Omental fat pad (tissue), 4 donors: Measurements from ENCODE around the gene NBAS. TPM values are rescaled to one million over a fixed set of nuclear protein-coding genes. Genes with fewer than 3 reads are reported as not detected.

ENCODE experiments used
- ATAC-seq: fragments of 150-250 bp; one replicate; pipeline ENCODE4 v1.9.1; 2016; ENCODE audit warnings: mild to moderate bottlenecking, moderate library complexity; ENCODE audit not compliant: low FRiP score
- DNase-seq: peaks from one replicate; pipeline ENCODE4 v3.0.0-alpha.2; 2019; ENCODE audit warnings: low spot score
- CTCF ChIP-seq, 3 donors: fragments of 450-650 bp; IDR thresholded peaks; one replicate each; pipeline ENCODE4 v1.5.1; 2016 to 2017; ENCODE audit warnings: antibody characterized with exemption in 3 of 3, mild to moderate bottlenecking in 3 of 3, moderate library complexity in 2 of 3
- total RNA-seq, 4 donors: library from RNA; depleted of rRNA; stranded (reverse); fragments of >200 nt; gene quantifications; one replicate each; pipeline ENCODE4 v1.1.0, GENCODE V29; 2016

The NBAS gene
- total RNA-seq, 4 donors from 2014 or later, result 29.4 to 57.7 (median 38.2) TPM

- no peak for ATAC-seq
- TF ChIP-seq CTCF (IDR thresholded peaks at IDR 0.05), result no peak
- no peak for DNase-seq
Observed at GRCh38 chr2:15400240-15400826, 160.8 kb downstream of the NBAS start.

GRCh38 chr2:15399241-15399640, 161.9 kb downstream of the NBAS start:
- TF ChIP-seq CTCF (IDR thresholded peaks at IDR 0.05), result no peak
- no peak for ATAC-seq
- no peak for DNase-seq

- no peak for ATAC-seq
- DNase-seq, result no peak
- TF ChIP-seq CTCF (IDR thresholded peaks at IDR 0.05), result no peak
Observed at GRCh38 chr2:15391751-15392150, 169.4 kb downstream of the NBAS start.

GRCh38 chr2:15389895-15390294, 171.2 kb downstream of the NBAS start:
- DNase-seq, result no peak
- ATAC-seq, result no peak
- no peak for TF ChIP-seq CTCF (IDR thresholded peaks at IDR 0.05)

DNA sequence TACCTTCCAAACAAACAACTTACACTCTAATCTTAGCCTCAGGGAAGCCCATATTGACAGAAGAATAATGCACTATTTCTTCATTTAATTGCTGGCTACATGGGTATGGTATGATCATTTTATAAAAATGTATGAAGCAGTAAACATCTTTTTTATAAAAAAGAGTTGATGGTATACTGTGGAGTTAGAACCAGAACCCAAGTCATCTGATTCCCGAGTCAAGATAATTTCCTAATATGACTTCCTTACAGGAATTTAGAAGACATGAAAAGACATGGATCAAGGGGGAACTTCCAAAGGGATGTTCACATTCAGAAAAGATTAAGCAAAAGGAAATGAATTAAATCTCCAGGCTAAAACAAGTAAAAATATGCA, 171.8 kb downstream of the NBAS start:
- TF ChIP-seq CTCF (IDR thresholded peaks at IDR 0.05), result no peak

GRCh38 chr2:15388406-15389325, 172.5 kb downstream of the NBAS start:
- no peak for ATAC-seq
- no peak for DNase-seq
- no peak for TF ChIP-seq CTCF (IDR thresholded peaks at IDR 0.05)

More for the DNA sequence above, 171.8 kb downstream of the NBAS start:
- no peak for ATAC-seq
- DNase-seq, result no peak

DNA sequence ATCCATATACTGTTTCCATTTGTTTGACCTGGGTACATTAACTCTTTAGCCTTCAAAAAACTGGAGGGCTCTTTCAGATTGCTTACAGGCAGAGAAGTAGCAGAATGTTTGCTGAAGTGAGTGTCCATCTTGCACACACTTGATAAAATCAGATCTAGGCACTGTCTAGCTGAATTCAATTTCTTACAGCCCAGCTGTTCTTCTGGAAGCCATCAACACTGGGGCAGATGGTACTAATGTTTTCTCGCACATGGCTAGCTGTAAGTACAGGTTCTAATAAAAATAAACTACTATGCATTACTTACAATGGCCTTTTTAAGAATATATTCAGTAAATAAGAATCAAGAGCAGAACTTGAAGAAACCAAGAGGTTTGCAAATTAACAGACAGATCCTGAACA, 175.9 kb downstream of the NBAS start:
- no peak for TF ChIP-seq CTCF (IDR thresholded peaks at IDR 0.05)
- ATAC-seq (no peak), DNase-seq (no peak)
